Kidney capillary endothelial cell (primary cell): ENCODE data around the gene DNAJB9.

Experiments
- DNase-seq: peaks from one replicate; pipeline ENCODE4 v3.0.0-alpha.2; 2018; ENCODE audit warnings: low spot score

The DNAJB9 gene

DNA sequence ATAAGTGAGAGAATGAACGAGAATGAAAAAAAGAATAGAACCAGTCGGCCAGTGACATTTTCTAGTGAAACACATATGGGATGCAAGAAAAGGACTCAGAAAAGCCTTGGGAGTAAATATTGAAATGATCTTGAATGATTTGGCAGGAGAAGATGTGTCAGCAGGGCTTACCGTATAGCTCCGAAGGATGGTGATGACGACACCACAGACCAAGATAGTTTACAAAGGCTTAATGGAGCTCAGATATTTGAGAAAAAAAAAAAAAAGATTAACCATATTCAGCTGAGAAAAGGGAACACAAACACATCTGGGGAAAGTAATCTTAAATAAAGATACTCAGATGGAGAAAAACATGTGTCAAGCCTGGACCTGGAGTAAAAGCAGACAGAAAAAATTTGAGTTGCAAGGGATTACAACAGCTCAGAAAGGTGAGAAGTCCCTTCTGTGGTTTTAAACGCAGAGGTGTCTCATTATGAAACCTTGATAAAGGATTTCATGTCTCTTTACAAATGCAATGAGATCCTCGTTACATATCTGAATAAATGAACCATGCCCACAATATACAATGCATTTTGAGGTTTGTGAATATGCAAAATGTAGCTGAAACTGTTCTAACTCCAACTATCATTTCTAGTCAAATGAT, 36.0 kb downstream of the DNAJB9 start:
- no peak for DNase-seq

DNA sequence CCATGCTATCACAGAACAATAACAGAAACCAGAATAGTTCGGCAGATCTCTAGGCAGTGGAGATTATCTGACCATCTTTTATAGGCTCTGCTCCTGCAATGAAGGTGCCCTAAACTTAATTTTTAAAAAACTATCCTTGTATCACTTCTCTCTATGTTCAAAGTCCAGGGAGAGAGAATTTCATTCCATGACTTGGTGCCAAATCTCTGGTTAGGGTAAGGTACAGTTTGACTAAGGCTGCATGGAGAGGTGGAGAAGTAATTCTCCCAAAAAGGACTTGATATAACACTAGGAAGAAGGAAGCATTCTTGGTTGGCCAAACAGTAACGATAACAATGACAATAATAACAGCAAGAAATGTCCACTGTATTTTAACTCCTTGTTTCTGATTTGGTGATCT, 40.0 kb downstream of the DNAJB9 start:
- DNase-seq: no peak

GRCh38 chr7:108611268-108611667, 41.6 kb downstream of the DNAJB9 start:
- no peak for DNase-seq

GRCh38 chr7:108613147-108613948, 43.7 kb downstream of the DNAJB9 start:
- peak; percentile 55 for DNase-seq

- no peak for DNase-seq
Measured at GRCh38 chr7:108613949-108614381, 44.3 kb downstream of the DNAJB9 start.

- no peak for DNase-seq
Measured at GRCh38 chr7:108614896-108615295, 45.2 kb downstream of the DNAJB9 start.

GRCh38 chr7:108618056-108618455, 48.4 kb downstream of the DNAJB9 start:
- DNase-seq: no peak

DNA sequence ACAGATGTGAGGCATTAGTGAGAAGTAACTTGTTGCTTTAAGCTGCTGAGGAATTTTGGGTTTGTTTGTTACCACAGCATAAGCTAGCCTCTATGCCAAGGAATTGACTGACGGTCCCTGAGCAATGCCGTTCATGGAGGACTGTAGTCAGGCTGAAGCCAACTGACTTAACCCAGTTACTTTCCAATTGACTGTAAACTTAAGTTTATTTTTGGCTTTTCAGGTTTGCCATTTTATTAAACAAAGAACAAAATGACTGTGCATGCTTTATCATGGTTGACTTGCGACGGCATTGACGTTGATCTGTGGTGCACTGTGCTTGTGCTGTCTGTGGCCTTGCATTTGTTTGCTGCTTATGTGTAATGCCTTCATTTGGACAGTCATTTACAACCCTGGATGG, 53.5 kb downstream of the DNAJB9 start:
- no peak for DNase-seq
